Psoas muscle (tissue), 8 donors: ENCODE measurements around the gene MUC4. TPM values are rescaled to one million over a fixed set of nuclear protein-coding genes. Genes with fewer than 3 reads are reported as not detected.

Experiments
- ATAC-seq, 4 donors: fragments of 200-7000 bp; cut with Tn5 transposase; one replicate each; pipeline ENCODE4 v1.9.1; 2020; ENCODE audit warnings: moderate library complexity in 3 of 4, mild to moderate bottlenecking in 2 of 4
- DNase-seq, 2 donors: peaks; one replicate each; pipeline ENCODE4 v3.0.0-alpha.2; 2020
- H3K27ac ChIP-seq: fragments of 200-600 bp; one replicate; pipeline ENCODE4 v1.8.0; 2022
- H3K27me3 ChIP-seq, 3 donors: fragments of 200-600 bp in 1 of 3; one replicate each; pipeline versions ENCODE4 v1.6.1 to v1.8.0; 2013 to 2022; ENCODE audit warnings: low read length in 2 of 3, mild to moderate bottlenecking in 2 of 3, moderate library complexity in 1 of 3; ENCODE audit not compliant: insufficient read depth in 3 of 3
- H3K36me3 ChIP-seq, 2 donors: fragments of 200-600 bp in 1 of 2; one replicate each; pipeline versions ENCODE4 v1.6.1 to v1.8.0; 2013 to 2022; ENCODE audit warnings: low read depth in 1 of 2, mild to moderate bottlenecking in 1 of 2, moderate library complexity in 1 of 2; ENCODE audit not compliant: insufficient read depth in 1 of 2
- H3K4me1 ChIP-seq: fragments of 200-600 bp; one replicate; pipeline ENCODE4 v1.8.0; 2022
- H3K4me3 ChIP-seq: fragments of 200-600 bp; one replicate; pipeline ENCODE4 v1.8.0; 2022; ENCODE audit warnings: mild to moderate bottlenecking
- H3K9me3 ChIP-seq: fragments of 200-600 bp; one replicate; pipeline ENCODE4 v1.8.0; 2022
- CTCF ChIP-seq: fragments of 200-600 bp; IDR thresholded peaks from one replicate; pipeline ENCODE4 v1.8.0; 2022; ENCODE audit warnings: antibody characterized with exemption
- WGBS, 3 donors: extraction: QIAGEN DNeasy Blood & Tissue Kit; methylation state at CpG; one replicate each; pipeline versions ENCODE4 v1.1.6 to v1.1.7; 2013; 5-methylcytosine and 5-hydroxymethylcytosine counted together
- intact Hi-C, 2 donors: fragments of 100-400 bp; cut with DNase I; formaldehyde crosslinking; loops; one replicate each; pipeline versions ENCODE4 v1.11.0 to v1.14.2; 2022
- polyA plus RNA-seq, 3 donors: library from polyadenylated mRNA; stranded (reverse); fragments of 200-250 nt; gene quantifications; one replicate each; pipeline ENCODE4 v1.2.3, GENCODE V29; 2013
- total RNA-seq, 4 donors: library from RNA; stranded (reverse); fragmentation: NEBNext Ultra II Directional in 2 of 4; extraction: Animal tissue kit (Norgen Biotek cat#: 25700) in 2 of 4; gene quantifications; one replicate each; pipeline versions ENCODE4 v1.2.1 to v1.2.4, GENCODE V29; 2021 to 2023
- donor health status: healthy with polysubstance abuse.
- donor health status: DM: no; HTN: no; CAD: no; lungs with moderate emphysema.
- donor health status: Bipolar disorder and iron deficiency.
- donor health status: healthy.
- donor health status: DM: yes; HTN: yes; CAD: no.
- donor health status: DM: no; HTN: no; CAD: no.
- donor health status: DM: no; HTN: no; CAD: no.
- donor health status: DM: yes; HTN: yes; CAD: no.

MUC4 gene
- total and polyA plus RNA-seq, 7 donors: 0.01 to 0.08 (median 0.02) TPM; not detected in 4

- peaks cover 8% of the 10 kb centered on the region for H3K4me1 ChIP-seq
- H3K4me3 ChIP-seq: no peak overlapping the region
- DNase-seq (peak in 1 of 2 donors; percentile 47), ATAC-seq (no peak)
- H3K27ac ChIP-seq: no peak overlapping the region
- 89 to 92% (median 90%) methylated on average over 20 of the region's 20 CpGs for WGBS, 3 donors
- intact Hi-C loops: loop anchor here (5.0 to 10.0 kb wide), 2 partner anchors 288 to 296 kb away; no protein-coding TSS in a partner anchor
- H3K36me3 ChIP-seq: no peaks in the 10 kb centered on the region
- no peak for TF ChIP-seq CTCF
- H3K9me3 ChIP-seq: no peaks in the 10 kb centered on the region
- no peaks in the 10 kb centered on the region for H3K27me3 ChIP-seq
Measured at GRCh38 chr3:195853036-195853435, 41.3 kb upstream of the MUC4 start.

DNA sequence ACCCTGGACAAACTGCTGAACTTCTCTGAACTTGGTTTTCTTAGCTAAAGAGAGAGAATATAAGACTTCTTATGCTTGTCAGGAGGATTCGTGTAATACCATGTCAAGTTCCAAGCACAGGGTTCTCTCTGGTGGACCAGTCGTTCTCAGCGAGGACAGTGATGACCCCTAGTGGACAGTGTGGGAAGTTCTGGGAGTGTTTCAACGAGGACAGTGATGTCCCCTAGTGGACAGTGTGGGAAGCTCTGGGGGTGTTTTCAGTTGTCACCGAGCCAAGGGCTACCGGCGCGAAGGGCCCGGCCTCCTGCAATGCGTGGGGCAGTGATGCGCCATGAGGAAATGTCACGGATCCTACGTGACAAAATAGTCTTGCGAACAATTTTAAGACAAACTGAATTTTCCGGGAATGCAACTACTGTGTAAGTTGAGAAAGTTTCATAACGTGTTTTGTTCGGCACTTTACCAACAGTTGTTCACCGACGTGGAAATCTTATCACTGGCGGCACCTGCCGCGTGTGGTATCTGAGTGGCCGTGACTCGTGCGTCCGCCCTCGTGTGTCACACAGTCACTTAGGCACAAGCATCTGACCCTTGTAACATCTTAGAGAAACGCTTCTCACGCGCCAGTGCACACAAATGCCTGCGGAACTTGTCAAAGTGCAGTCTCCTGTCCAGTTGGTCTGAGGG lies 39.3 kb upstream of the MUC4 start:
- Histone ChIP-seq H3K27me3 (no peaks in the 10 kb centered on the region), H3K9me3 (no peaks in the 10 kb centered on the region), H3K4me1 (peaks cover 8% of the 10 kb centered on the region), H3K27ac (no peak overlapping the region), H3K4me3 (peak overlapping the region; percentile 17), H3K36me3 (no peaks in the 10 kb centered on the region)
- DNase-seq (peak; percentile 79 to 86), ATAC-seq (peak; percentile 86 to 96 (median 90))
- intact Hi-C loops: loop anchor here (5.0 to 10.0 kb wide), 2 partner anchors 286 to 294 kb away; no protein-coding TSS in a partner anchor
- TF ChIP-seq CTCF: peak; percentile 100
- WGBS, 3 donors: 19 to 27% (median 21%) methylated on average over 31 of the region's 31 CpGs

GRCh38 chr3:195849322-195850074 lies 37.8 kb upstream of the MUC4 start:
- H3K4me1 ChIP-seq: peaks cover 8% of the 10 kb centered on the region
- no peaks in the 10 kb centered on the region for H3K36me3 ChIP-seq
- WGBS, 3 donors: 80 to 87% (median 81%) methylated on average over 51 to 53 of the region's 53 CpGs
- no peaks in the 10 kb centered on the region for H3K9me3 ChIP-seq
- ATAC-seq: peak in 2 of 4 donors; percentile 75 to 79
- no peak overlapping the region for H3K27ac ChIP-seq
- peak in 1 of 2 donors; percentile 87 for DNase-seq
- peak; percentile 72 for TF ChIP-seq CTCF
- intact Hi-C loops: loop anchor here (2.0 to 10.0 kb wide), 3 partner anchors 45 to 292 kb away; no protein-coding TSS in a partner anchor
- no peaks in the 10 kb centered on the region for H3K27me3 ChIP-seq
- H3K4me3 ChIP-seq: no peak overlapping the region

DNA sequence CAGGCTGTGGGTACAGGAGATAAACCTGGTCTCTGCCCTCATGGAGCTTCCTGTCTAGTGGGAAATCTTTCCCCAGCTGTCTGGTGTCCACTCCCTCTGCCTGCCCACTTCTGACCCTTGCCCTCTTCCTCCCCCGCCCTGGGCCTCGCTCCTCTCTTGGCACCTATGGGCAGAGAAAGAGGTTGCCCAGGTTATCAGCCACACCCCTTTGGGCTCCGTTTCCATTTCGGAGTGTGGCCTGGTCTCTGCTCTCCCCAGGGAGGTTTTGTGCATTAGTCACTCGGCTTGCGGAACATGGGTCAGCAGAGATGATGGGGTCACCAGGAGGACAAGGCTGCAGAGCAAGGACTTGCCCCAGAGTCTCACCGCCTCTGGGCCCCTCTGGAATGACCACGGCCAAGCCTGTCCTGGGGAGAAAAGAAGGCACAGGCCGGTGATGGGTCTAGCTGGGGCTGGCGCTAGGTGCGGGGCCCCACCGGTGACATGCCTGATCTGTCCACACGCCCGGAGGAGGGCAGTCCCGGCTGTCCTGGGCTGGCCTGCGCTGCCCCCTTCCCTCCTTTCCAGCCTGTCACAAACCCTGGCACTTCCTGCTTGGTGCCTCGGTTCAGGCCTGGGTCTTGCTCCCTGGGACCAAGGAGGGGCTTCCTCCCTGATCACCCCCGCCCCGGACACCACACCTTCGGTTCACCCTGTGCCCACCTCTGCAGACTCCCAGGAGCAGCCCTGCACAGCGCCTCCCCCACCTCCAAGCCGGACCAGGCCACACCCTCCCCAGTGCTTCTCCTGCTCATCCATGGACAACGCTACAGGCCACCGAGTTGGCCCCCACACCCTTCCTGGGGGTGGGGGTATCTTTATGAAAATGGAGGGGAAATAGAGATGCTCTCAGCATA lies 35.6 kb upstream of the MUC4 start:
- no peak for ATAC-seq
- no peak for TF ChIP-seq CTCF
- H3K4me1 ChIP-seq: peaks cover 8% of the 10 kb centered on the region
- no peaks in the 10 kb centered on the region for H3K9me3 ChIP-seq
- H3K36me3 ChIP-seq: no peaks in the 10 kb centered on the region
- DNase-seq: peak in 1 of 2 donors; percentile 54
- no peaks in the 10 kb centered on the region for H3K27me3 ChIP-seq
- H3K27ac ChIP-seq: no peak overlapping the region
- 82 to 85% (median 83%) methylated on average over 23 to 24 of the region's 24 CpGs for WGBS, 3 donors
- H3K4me3 ChIP-seq: no peak overlapping the region
- intact Hi-C loops: no loop called here
